ENCODE data around the gene TAP2. TPM values are rescaled to one million over a fixed set of nuclear protein-coding genes. Genes with fewer than 3 reads are reported as not detected.
A peak's percentile ranks its signal among the peaks of the same experiment; 100 is the strongest.

Gene TAP2
- total and polyA plus RNA-seq, 2 of the 13 experiments (the other 11 are each of a cell fraction or from before 2014, with no cell fraction given): 10.3 to 17.6 TPM

GRCh38 chr6:32844839-32845383 lies 6.4 kb upstream of the TAP2 start (continued):
- TF ChIP-seq BRD4 (CRISPR knock-in tag; IDR thresholded peaks at IDR 0.05) (0 out of 2 replicates have a peak, but pooled peaks have one; percentile 1), ZNF383 (CRISPR knock-in tag; IDR thresholded peaks at IDR 0.05; ENCODE audit: borderline replicate concordance) (no peak), MEIS1 (CRISPR knock-in tag; IDR thresholded peaks at IDR 0.05; ENCODE audit: borderline replicate concordance) (no peak), CENPX (CRISPR knock-in tag; IDR thresholded peaks at IDR 0.05) (no peak), ZNF597 (CRISPR knock-in tag; IDR thresholded peaks at IDR 0.05) (no peak), POLR2AphosphoS2 (IDR thresholded peaks at IDR 0.05; ENCODE audit: low read depth, low read length) (no peak), TMF1 (CRISPR knock-in tag; IDR thresholded peaks at IDR 0.05; ENCODE audit: low read depth) (no peak), MXD1 (CRISPR knock-in tag; IDR thresholded peaks at IDR 0.05) (no peak), RXRB (CRISPR knock-in tag; IDR thresholded peaks at IDR 0.05; ENCODE audit: borderline replicate concordance) (no peak)

DNA sequence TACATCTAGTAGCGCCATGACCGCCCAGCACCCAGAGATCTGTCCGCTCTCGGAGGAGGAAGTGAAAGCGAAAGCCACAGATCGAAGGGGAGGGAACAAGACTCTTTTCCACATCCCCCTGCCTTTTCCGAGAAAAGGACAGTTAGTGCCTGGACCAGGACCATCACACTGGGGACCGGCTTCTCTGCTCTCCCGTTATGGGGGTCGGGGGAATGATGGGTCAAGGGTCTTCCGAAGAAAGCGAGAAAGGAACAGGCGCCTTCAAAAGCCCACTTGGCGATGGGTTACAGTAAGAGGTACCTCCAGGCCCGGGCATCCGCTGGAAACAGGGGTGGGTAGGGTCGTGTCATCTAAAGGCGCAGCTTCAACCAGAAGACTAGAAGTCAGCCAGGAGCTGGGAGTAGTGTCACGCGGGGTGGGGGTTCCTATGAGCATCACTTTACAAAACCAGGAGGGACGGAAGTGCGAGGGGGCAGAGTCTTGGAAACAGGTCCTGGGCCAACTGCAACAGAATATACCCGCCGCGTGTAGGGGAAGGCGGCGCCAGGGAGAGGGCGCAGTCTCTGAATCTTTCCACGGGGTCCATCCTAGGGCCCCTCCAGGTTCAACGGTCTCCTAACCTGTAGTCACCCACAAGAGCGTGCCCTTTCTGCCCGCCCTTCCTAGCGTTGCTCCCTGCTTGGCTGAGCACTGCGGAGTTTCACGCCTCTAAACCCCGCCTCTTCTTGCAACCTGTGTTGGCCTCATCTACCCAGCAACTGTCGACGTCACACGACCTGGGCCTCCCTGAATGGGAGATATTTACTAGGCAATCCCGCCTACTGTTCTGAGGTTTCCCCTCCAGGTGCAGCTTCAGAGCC lies 5.7 kb upstream of the TAP2 start, which contains the start of gene PSMB8:
Gene PSMB8, minus strand, starts transcription at position 69 of the 860 bp plus-strand sequence. Its CDS starts 51 bp downstream, at position 18.
- BruUV-seq (replicated peaks): no TSS peak
- intact Hi-C loops (cut with micrococcal nuclease; ENCODE audit: unreplicated experiment): loop anchor here (1.0 kb wide), 1 partner anchor 9 kb away; the partner anchor contains the start of gene TAP1
- ATAC-seq (peak; percentile 97), FAIRE-seq (peak; percentile 98), DNase-seq (ENCODE audit: low spot score) (peak; percentile 96)
- H3K9ac ChIP-seq (ENCODE audit: insufficient read depth, low read depth, low read length): peak within 1 kb of the TSS; percentile 67
- peak within 1 kb of the TSS; percentile 20 for H3K27ac ChIP-seq (ENCODE audit: extremely low read length, insufficient read depth, low read length)
- H3K4me2 ChIP-seq (ENCODE audit: low read depth, low read length): peak within 1 kb of the TSS; percentile 80
- 1% methylated on average over 39 of the region's 40 CpGs for WGBS (ENCODE audit: low lambda C conversion rate)
- H3K27me3 ChIP-seq (ENCODE audit: control insufficient read depth in 1 of 2, insufficient read depth in 2 of 2, low read length in 2 of 2): no peaks in the 10 kb centered on the region; a peak in 1 of 5 replicates
- POLR2A ChIA-PET: interaction anchor here (0.9 to 3.0 kb wide), 7 partner anchors 10 to 428 kb away, joined by 3 to 41 read pairs (median 6); partner anchors contain the start of genes PSMB9, RPS18, TAP1 and VPS52
- H3K79me2 ChIP-seq (ENCODE audit: insufficient read depth, low read length): no peaks in the 10 kb centered on the region
- H3K4me1 ChIP-seq (ENCODE audit: insufficient read depth, low read length): peaks cover 16% of the 10 kb centered on the region
- peak within 1 kb of the TSS; percentile 64 for H2AFZ ChIP-seq (ENCODE audit: low read length)
- H3K36me3 ChIP-seq (replicated peaks in 1 of 2; ENCODE audit: control insufficient read depth in 1 of 2, insufficient read depth in 2 of 2, low read length in 2 of 2): peaks cover 0 to 1% of the 10 kb centered on the region in 2 experiments; a peak in 2 of 5 replicates
- in situ Hi-C loops (cut with HindIII; ENCODE audit: extremely low pct_ligation_motif_present, low pct_unique_long_range_greater_than_20kb): no loop called here
- H3K9me3 ChIP-seq (ENCODE audit: low read length): no peaks in the 10 kb centered on the region
- no peaks in the 10 kb centered on the region for H4K20me1 ChIP-seq (ENCODE audit: insufficient read depth, low read length)
- peak within 1 kb of the TSS; percentile 73 to 85 (median 75) for H3K4me3 ChIP-seq (replicated peaks in 1 of 3; ENCODE audit: insufficient read depth in 1 of 3, low read depth in 2 of 3, low read length in 3 of 3)
- CTCF ChIA-PET (ENCODE audit: low intra/inter-chr PET ratio, low total read pairs): interaction anchor here (0.8 kb wide), 1 partner anchor 17 kb away, joined by 3 read pairs; no protein-coding TSS in a partner anchor
- peak; percentile 71 for TF ChIP-seq SP4 (CRISPR knock-in tag; IDR thresholded peaks at IDR 0.05)
- TF ChIP-seq HIVEP1 (CRISPR knock-in tag; IDR thresholded peaks at IDR 0.05): no peak
- TF ChIP-seq SAFB2 (CRISPR knock-in tag; IDR thresholded peaks at IDR 0.05; ENCODE audit: borderline replicate concordance, low read depth): no peak
- TF ChIP-seq, protein P1, sequence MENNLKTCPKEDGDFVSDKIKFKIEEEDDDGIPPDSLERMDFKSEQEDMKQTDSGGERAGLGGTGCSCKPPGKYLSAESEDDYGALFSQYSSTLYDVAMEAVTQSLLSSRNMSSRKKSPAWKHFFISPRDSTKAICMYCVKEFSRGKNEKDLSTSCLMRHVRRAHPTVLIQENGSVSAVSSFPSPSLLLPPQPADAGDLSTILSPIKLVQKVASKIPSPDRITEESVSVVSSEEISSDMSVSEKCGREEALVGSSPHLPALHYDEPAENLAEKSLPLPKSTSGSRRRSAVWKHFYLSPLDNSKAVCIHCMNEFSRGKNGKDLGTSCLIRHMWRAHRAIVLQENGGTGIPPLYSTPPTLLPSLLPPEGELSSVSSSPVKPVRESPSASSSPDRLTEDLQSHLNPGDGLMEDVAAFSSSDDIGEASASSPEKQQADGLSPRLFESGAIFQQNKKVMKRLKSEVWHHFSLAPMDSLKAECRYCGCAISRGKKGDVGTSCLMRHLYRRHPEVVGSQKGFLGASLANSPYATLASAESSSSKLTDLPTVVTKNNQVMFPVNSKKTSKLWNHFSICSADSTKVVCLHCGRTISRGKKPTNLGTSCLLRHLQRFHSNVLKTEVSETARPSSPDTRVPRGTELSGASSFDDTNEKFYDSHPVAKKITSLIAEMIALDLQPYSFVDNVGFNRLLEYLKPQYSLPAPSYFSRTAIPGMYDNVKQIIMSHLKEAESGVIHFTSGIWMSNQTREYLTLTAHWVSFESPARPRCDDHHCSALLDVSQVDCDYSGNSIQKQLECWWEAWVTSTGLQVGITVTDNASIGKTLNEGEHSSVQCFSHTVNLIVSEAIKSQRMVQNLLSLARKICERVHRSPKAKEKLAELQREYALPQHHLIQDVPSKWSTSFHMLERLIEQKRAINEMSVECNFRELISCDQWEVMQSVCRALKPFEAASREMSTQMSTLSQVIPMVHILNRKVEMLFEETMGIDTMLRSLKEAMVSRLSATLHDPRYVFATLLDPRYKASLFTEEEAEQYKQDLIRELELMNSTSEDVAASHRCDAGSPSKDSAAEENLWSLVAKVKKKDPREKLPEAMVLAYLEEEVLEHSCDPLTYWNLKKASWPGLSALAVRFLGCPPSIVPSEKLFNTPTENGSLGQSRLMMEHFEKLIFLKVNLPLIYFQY (CRISPR knock-in tag; IDR thresholded peaks at IDR 0.05; ENCODE audit: borderline replicate concordance): no peak
- no peak for TF ChIP-seq KLF15 (CRISPR knock-in tag; IDR thresholded peaks at IDR 0.05; ENCODE audit: borderline replicate concordance)
- peak; percentile 73 for TF ChIP-seq POLR2AphosphoS5 (IDR thresholded peaks at IDR 0.05; ENCODE audit: low read depth, low read length)
